NT2/D1 (cell line): Measurements from ENCODE around the gene GPR35.
"Not testable (repeated sequence)": the region's sequence is repeated elsewhere in the genome, so short reads cannot be mapped to it uniquely, and the experiment has no call there.

Experiments used
- DNase-seq: peaks from one replicate; pipeline ENCODE4 v3.0.0-alpha.2; 2011; ENCODE audit warnings: low read depth, low spot score
- H3K27me3 ChIP-seq: 2 replicates; pipeline ENCODE4 v1.6.0; 2011; ENCODE audit warnings: mild to moderate bottlenecking; ENCODE audit not compliant: insufficient read length, insufficient read depth
- H3K36me3 ChIP-seq: 2 replicates; pipeline ENCODE4 v1.6.1; 2011; ENCODE audit warnings: mild to moderate bottlenecking, low read length, mixed read lengths; ENCODE audit not compliant: insufficient read depth, insufficient read length
- H3K4me1 ChIP-seq: 2 replicates; pipeline ENCODE4 v1.5.1; 2011; ENCODE audit not compliant: insufficient read depth, insufficient read length
- H3K4me3 ChIP-seq: 2 replicates; pipeline ENCODE4 v1.5.1; 2011; ENCODE audit warnings: low read depth; ENCODE audit not compliant: insufficient read length
- H3K9ac ChIP-seq: 2 replicates; pipeline ENCODE4 v1.6.0; 2011; ENCODE audit warnings: low read depth; ENCODE audit not compliant: insufficient read length
- H3K9me3 ChIP-seq: 2 replicates; pipeline ENCODE4 v1.5.1; 2011; ENCODE audit warnings: mild to moderate bottlenecking, low read length; ENCODE audit not compliant: insufficient read depth
- SUZ12 ChIP-seq: IDR thresholded peaks from 2 replicates; pipeline ENCODE4 v1.6.1; 2011; ENCODE audit not compliant: insufficient read length, insufficient read depth; ENCODE audit errors: extremely low read depth
- YY1 ChIP-seq: IDR thresholded peaks from 2 replicates; pipeline ENCODE4 v1.6.1; 2011; ENCODE audit not compliant: insufficient read length, insufficient read depth
- ZNF274 ChIP-seq: IDR thresholded peaks from 2 replicates; pipeline ENCODE4 v1.6.1; 2011; ENCODE audit warnings: mild to moderate bottlenecking, low read depth, low read length

GPR35 gene

DNA sequence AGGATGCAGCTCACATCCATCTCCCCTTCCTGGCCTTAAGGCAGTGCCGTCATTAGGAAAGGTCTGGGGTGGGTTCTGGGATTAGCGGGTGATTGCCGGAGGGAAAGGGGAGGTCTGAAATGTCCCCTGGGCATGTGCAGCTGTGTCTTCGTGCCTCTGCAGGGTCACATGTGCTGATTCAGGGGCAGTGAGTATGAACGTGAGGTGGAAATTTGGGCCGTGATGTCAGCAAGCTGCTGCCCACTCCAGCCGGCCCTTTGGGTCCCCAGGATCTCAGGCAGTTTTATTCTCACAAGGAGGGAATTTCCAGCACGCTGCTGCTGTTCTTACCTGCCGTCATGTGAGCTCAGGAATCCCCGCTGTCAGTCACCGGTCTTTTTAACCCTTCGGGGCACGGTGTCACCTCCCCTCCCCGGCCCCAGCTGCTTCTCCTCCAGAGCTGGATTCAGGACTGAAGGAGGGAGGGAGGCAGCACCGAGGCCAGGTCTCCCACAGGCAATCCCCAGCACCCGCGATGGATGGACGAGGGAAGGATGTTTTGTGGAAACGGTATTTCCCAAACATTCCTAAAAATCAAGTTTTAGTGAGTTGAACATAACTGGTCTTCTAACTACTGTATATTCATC, 23.5 kb downstream of the GPR35 start:
- TF ChIP-seq YY1 = no peak
- TF ChIP-seq SUZ12 = no peak
- TF ChIP-seq ZNF274 = no peak
- H3K36me3 ChIP-seq = no peaks in the 10 kb centered on the region
- no peaks in the 10 kb centered on the region for H3K27me3 ChIP-seq
- no peak overlapping the region for H3K9ac ChIP-seq
- H3K4me3 ChIP-seq = no peak overlapping the region
- H3K4me1 ChIP-seq = peaks cover 18% of the 10 kb centered on the region
- H3K9me3 ChIP-seq = peaks cover 6% of the 10 kb centered on the region; the same call in 1 of the 2 replicates
- no peak for DNase-seq

DNA sequence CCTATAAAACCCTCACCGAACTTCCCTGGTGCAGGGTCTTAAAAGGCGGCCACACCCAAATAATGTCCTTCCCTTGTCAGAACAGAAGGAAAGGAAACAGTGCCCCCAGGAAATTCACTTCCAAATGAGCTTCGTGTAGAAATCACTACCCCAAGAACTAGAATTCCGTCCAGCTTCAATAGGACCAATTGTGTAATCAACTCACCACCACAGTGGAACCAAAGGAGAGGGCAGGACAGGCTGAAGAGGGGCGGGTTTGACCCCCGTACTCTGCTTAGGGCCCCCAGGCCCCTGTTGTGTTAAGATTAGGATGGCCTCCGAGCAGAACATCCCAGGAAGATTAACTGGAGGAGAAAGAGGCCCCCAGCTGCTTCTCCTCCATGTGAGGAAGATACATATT, 24.1 kb downstream of the GPR35 start:
- Histone ChIP-seq H3K36me3 (no peaks in the 10 kb centered on the region), H3K4me1 (peaks cover 13% of the 10 kb centered on the region), H3K4me3 (no peak overlapping the region), H3K27me3 (no peaks in the 10 kb centered on the region), H3K9me3 (peaks cover 6% of the 10 kb centered on the region; the same call in 1 of the 2 replicates), H3K9ac (no peak overlapping the region)
- TF ChIP-seq YY1 = no peak
- no peak for TF ChIP-seq ZNF274
- TF ChIP-seq SUZ12 = no peak
- DNase-seq = no peak

DNA sequence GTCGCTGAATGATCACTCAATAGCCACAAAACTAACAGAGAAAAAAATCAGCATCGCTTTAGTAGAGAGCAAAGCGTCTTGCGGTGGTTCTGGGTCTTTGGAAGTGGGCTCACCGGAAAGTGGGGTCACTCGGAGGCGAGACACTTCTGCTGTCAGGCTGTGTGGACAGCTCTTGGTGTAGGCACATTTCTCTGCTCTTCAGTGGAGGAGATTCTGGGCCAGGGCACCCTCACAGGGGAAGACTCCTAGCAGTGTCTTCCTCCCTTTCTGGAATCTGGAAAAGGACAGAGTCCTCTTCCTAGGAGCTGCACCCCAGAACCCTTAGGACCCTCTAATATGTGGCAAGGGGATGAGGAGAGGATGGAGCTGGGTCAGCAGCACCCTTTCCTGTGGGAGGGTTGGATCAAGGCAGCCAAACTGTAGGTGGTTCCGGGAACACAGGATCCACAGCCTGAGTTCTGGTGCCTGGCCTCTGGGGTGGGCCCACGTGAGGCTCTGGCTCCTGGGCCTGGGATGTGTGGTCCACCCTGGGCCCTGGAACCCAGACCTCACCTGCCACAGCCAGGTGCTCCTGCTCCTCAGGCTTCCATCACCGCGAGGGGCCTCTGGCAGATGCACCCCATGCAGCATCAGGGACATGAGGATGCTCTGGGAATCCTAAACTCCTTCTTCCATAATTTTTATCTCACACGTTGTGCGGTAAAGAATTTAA, 25.1 kb downstream of the GPR35 start:
- H3K27me3 ChIP-seq = no peaks in the 10 kb centered on the region
- no peak for TF ChIP-seq ZNF274

DNA sequence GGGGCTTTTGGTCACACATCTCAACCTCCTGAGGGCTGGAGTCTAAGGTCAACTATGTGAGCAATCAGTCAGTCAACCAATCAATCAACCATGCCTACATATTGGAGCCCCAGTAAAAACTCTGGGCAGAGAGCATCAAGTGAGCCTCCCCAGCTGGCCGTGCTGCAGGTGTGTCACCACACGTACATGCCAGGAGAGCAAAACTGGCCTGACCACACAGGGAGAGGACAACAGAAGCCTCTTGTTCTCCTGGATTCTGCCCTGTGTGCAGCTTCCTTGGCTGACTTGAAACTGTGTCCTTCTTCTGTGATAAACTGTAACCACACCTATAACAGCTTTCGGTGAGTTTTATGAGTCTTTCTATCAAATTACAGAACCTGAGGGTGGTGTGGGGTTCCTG, 25.9 kb downstream of the GPR35 start:
- no peak for DNase-seq
- no peaks in the 10 kb centered on the region for H3K36me3 ChIP-seq
- H3K27me3 ChIP-seq = no peaks in the 10 kb centered on the region
- H3K4me3 ChIP-seq = no peak overlapping the region
- TF ChIP-seq SUZ12 = no peak
- no peak for TF ChIP-seq YY1
- TF ChIP-seq ZNF274 = no peak
- H3K9me3 ChIP-seq = peaks cover 6% of the 10 kb centered on the region; the same call in 1 of the 2 replicates
- H3K9ac ChIP-seq = no peak overlapping the region
- peaks cover 11% of the 10 kb centered on the region for H3K4me1 ChIP-seq

More for the DNA sequence above, 25.1 kb downstream of the GPR35 start:
- Histone ChIP-seq H3K9me3 (peaks cover 6% of the 10 kb centered on the region; the same call in 1 of the 2 replicates), H3K4me1 (peaks cover 11% of the 10 kb centered on the region), H3K9ac (no peak overlapping the region), H3K4me3 (no peak overlapping the region), H3K36me3 (no peaks in the 10 kb centered on the region)
- no peak for DNase-seq

DNA sequence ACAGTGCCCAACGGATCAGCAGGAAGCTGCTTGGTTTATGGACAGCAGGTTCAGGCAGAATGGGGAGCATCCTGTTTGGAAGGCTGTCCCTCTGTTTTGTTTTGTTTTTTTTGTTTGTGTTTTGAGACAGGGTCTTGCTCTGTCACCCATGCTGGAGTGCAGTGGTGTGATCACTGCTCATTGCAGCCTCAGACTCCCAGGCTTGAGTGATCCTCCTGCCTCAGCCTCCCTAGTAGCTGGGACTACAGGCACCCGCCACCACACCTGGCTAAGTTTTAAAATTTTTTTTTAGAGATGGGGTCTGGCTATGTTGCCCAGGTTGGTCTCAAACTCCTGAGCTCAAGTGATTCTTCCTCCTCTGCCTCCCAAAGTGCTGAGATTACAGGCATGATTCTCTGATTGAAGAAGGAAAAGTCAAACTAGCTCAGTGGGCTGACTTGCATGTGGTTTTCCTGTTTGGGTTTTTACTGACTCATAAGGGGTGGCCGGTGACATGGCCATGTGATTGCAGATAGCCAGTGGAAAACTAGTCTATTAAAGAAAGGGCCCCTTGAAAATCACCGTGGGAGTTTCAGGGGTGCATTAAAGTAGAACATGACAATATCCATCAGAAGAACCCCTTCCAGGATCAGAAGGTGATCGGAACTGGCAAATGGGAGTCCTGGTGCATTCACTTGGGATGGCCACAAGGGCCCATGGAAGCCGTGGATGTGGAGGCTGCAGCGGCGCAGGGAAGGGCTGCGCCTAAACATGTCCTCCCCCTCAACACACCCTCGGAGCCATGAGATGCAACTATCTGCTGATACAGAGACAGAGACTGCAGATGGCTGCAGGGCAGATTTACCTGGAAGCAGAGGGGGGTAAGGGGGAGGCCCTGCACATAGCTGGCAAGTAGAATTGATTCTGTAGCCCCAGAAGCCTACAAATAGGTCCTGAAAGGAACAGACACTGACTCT, 30.9 kb downstream of the GPR35 start:
- DNase-seq = no peak
- Histone ChIP-seq H3K27me3 (peaks cover 2% of the 10 kb centered on the region), H3K36me3 (no peaks in the 10 kb centered on the region), H3K9me3 (peaks cover 5% of the 10 kb centered on the region; the same call in 1 of the 2 replicates), H3K9ac (no peak overlapping the region), H3K4me1 (no peaks in the 10 kb centered on the region), H3K4me3 (no peak overlapping the region)
- no peak for TF ChIP-seq ZNF274

DNA sequence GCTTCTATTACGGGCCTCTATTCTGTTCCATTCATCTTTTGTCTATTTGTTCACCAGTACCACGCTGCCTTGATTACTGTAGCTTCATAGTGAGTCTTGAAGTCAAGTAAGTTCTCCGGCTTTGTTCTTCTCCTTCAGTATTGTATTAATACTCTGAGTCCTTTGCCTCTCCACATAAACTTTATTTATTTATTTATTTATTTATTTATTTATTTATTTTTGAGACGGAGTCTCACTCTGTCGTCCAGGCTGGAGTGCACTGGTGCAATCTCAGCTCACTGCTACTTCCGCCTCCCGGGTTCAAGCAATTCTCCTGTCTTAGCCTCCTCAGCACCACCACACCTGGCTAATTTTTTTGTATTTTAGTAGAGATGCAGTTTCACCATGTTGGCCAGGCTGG, 34.6 kb downstream of the GPR35 start:
- H3K27me3 ChIP-seq, DNase-seq, H3K9me3 ChIP-seq, H3K36me3 ChIP-seq, H3K4me3 ChIP-seq, H3K4me1 ChIP-seq, H3K9ac ChIP-seq: not testable (repeated sequence)

DNA sequence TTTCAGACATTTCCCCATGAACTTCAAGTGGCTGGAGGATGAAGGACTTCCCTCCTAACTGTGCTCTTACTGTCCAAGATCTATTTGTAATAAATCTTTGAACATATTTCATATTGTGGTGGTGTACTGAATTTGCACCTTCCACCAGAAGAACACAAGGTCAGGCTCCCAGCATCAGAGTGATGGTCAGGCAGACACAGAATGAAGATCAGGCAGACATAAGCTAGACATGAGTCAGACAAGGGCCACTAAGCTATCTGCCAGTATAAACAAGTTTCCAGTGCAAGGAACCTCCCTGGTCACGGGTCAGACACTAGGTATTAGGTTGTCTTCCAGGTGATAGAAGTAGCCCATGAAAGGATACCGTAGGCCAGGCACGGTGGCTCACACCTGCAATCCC, 37.4 kb downstream of the GPR35 start:
- TF ChIP-seq SUZ12 (no peak), ZNF274 (no peak), YY1 (no peak)
- Histone ChIP-seq H3K4me3 (no peak overlapping the region), H3K9me3 (no peaks in the 10 kb centered on the region), H3K27me3 (peaks cover 2% of the 10 kb centered on the region), H3K36me3 (no peaks in the 10 kb centered on the region), H3K4me1 (no peaks in the 10 kb centered on the region), H3K9ac (no peak overlapping the region)
- DNase-seq = no peak
